GM11168 (cell line): Measurements from ENCODE around the gene CACNA2D4.

Experiments
- in situ Hi-C: fragments of 300-500 bp; cut with MboI; formaldehyde crosslinking; loops from one replicate; pipeline ENCODE4 v1.12.0; 2022; ENCODE audit warnings: low sequenced_read_pairs; ENCODE audit not compliant: unreplicated experiment

The CACNA2D4 gene

GRCh38 chr12:1934831-1935230, 16.4 kb upstream of the CACNA2D4 start:
- in situ Hi-C loops: loop anchor here (5.0 kb wide), 2 partner anchors 143 to 283 kb away; no protein-coding TSS in a partner anchor

- in situ Hi-C loops: no loop called here
Observed at GRCh38 chr12:1934068-1934467, 15.6 kb upstream of the CACNA2D4 start.

- in situ Hi-C loops: no loop called here
Observed at GRCh38 chr12:1933342-1934051, 15.0 kb upstream of the CACNA2D4 start.

- in situ Hi-C loops: no loop called here
Observed at GRCh38 chr12:1932264-1932777, 13.9 kb upstream of the CACNA2D4 start.

GRCh38 chr12:1931642-1932041, 13.2 kb upstream of the CACNA2D4 start:
- in situ Hi-C loops: no loop called here

- in situ Hi-C loops: no loop called here
Observed at GRCh38 chr12:1930803-1931597, 12.5 kb upstream of the CACNA2D4 start.

- in situ Hi-C loops: no loop called here
Observed at GRCh38 chr12:1929985-1930802, 11.7 kb upstream of the CACNA2D4 start.

GRCh38 chr12:1929241-1929984, 11.0 kb upstream of the CACNA2D4 start:
- in situ Hi-C loops: no loop called here

- in situ Hi-C loops: no loop called here
Observed at GRCh38 chr12:1928439-1929121, 10.1 kb upstream of the CACNA2D4 start.

GRCh38 chr12:1927751-1928351, 9.4 kb upstream of the CACNA2D4 start:
- in situ Hi-C loops: no loop called here

- in situ Hi-C loops: no loop called here
Observed at GRCh38 chr12:1927051-1927680, 8.7 kb upstream of the CACNA2D4 start.

- in situ Hi-C loops: no loop called here
Observed at GRCh38 chr12:1926251-1926657, 7.8 kb upstream of the CACNA2D4 start.

- in situ Hi-C loops: no loop called here
Observed at GRCh38 chr12:1925684-1926006, 7.2 kb upstream of the CACNA2D4 start.

GRCh38 chr12:1924996-1925683, 6.7 kb upstream of the CACNA2D4 start:
- in situ Hi-C loops: no loop called here

GRCh38 chr12:1922985-1923384, 4.5 kb upstream of the CACNA2D4 start:
- in situ Hi-C loops: no loop called here

GRCh38 chr12:1922075-1922709, 3.7 kb upstream of the CACNA2D4 start:
- in situ Hi-C loops: no loop called here

- in situ Hi-C loops: no loop called here
Observed at GRCh38 chr12:1920971-1921370, 2.5 kb upstream of the CACNA2D4 start.

GRCh38 chr12:1920436-1920835, 2.0 kb upstream of the CACNA2D4 start:
- in situ Hi-C loops: no loop called here
